Activated CD4-positive, alpha-beta T cell treated with anti-CD3 and anti-CD28 coated beads for 4 hours (primary cell): ENCODE results near the gene PIK3R2.
"Not testable (repeated sequence)": the region's sequence is repeated elsewhere in the genome, so short reads cannot be mapped to it uniquely, and the experiment has no call there.

Experiments used
- DNase-seq, 2 donors: peaks; one replicate each; pipeline ENCODE4 v3.0.0-alpha.2; 2020

PIK3R2 gene

GRCh38 chr19:18152817-18153555, at the start of gene PIK3R2:
Gene PIK3R2 (plus strand): TSS chr19:18153163. CDS start chr19:18155880, 2,717 bp downstream.
- DNase-seq, result peak; percentile 98 to 99

GRCh38 chr19:18104793-18105131, 48.2 kb upstream of the PIK3R2 start:
- DNase-seq, result no peak

- DNase-seq, result not testable (repeated sequence)
These were observed 47.7 kb upstream of the PIK3R2 start for GRCh38 chr19:18105259-18105658.

- DNase-seq, result no peak
These were observed 45.7 kb upstream of the PIK3R2 start for GRCh38 chr19:18107235-18107634.

- DNase-seq, result no peak
These were observed 44.1 kb upstream of the PIK3R2 start for GRCh38 chr19:18108897-18109296.

GRCh38 chr19:18109341-18109732, 43.6 kb upstream of the PIK3R2 start:
- no peak for DNase-seq

GRCh38 chr19:18109733-18110608, 43.0 kb upstream of the PIK3R2 start:
- DNase-seq, result peak; percentile 39 to 47

GRCh38 chr19:18110609-18111232, 42.2 kb upstream of the PIK3R2 start:
- DNase-seq, result no peak

- peak; percentile 75 to 84 for DNase-seq
These were observed 39.9 kb upstream of the PIK3R2 start for GRCh38 chr19:18112989-18113478.

GRCh38 chr19:18113827-18114226, 39.1 kb upstream of the PIK3R2 start:
- DNase-seq, result no peak

GRCh38 chr19:18114483-18114882, 38.5 kb upstream of the PIK3R2 start:
- no peak for DNase-seq

GRCh38 chr19:18117364-18117691, 35.6 kb upstream of the PIK3R2 start:
- peak in 1 of 2 donors; percentile 11 for DNase-seq

GRCh38 chr19:18117692-18118378, 35.1 kb upstream of the PIK3R2 start:
- peak; percentile 95 to 96 for DNase-seq

GRCh38 chr19:18118420-18119012, 34.4 kb upstream of the PIK3R2 start:
- DNase-seq, result no peak

GRCh38 chr19:18119013-18119716, 33.8 kb upstream of the PIK3R2 start:
- peak; percentile 54 to 56 for DNase-seq

- DNase-seq, result peak; percentile 69 to 75
These were observed 33.3 kb upstream of the PIK3R2 start for GRCh38 chr19:18119717-18120105.

- DNase-seq, result no peak
These were observed 32.8 kb upstream of the PIK3R2 start for GRCh38 chr19:18120127-18120526.

- DNase-seq, result no peak
These were observed 31.8 kb upstream of the PIK3R2 start for GRCh38 chr19:18121166-18121565.

GRCh38 chr19:18122424-18122823, 30.5 kb upstream of the PIK3R2 start:
- DNase-seq, result no peak

GRCh38 chr19:18122860-18123795, 29.8 kb upstream of the PIK3R2 start:
- DNase-seq, result no peak

- no peak for DNase-seq
These were observed 29.1 kb upstream of the PIK3R2 start for GRCh38 chr19:18123819-18124218.
